H1 (cell line): ENCODE results near the gene POLE. TPM values are rescaled to one million over a fixed set of nuclear protein-coding genes. Genes with fewer than 3 reads are reported as not detected.

Source experiments
- CTCF ChIA-PET: fragments of 300-600 bp; sonication (Branson Sonifier 250); formaldehyde crosslinking; loops from one replicate; lab custom pipeline; 2021; ENCODE audit not compliant: partially characterized antibody; lab: Charles Lee
- POLR2A ChIA-PET: fragments of 300-600 bp; sonication (Branson Sonifier 250); formaldehyde crosslinking; loops from one replicate; lab custom pipeline; 2021; ENCODE audit warnings: inconsistent platforms; ENCODE audit not compliant: partially characterized antibody; lab: Charles Lee
- DNase-seq, 2 experiments: peaks; one replicate each; pipeline versions ENCODE4 v3.0.0 to v3.0.0-alpha.2; 2010 to 2022; ENCODE audit warnings: low spot score in 2 of 2, low read depth in 1 of 2, mixed read lengths in 1 of 2
- FAIRE-seq: peaks from 2 replicates; lab custom pipeline; 2011; peaks lifted over from hg19 to GRCh38; lab: Jason Lieb, UNC
- H2AFZ ChIP-seq: 2 replicates; pipeline ENCODE4 v1.8.1; 2012; ENCODE audit warnings: low read length, inconsistent platforms
- H2AK5ac ChIP-seq: 2 replicates; pipeline ENCODE4 v1.6.1; 2013; ENCODE audit warnings: low read depth, low read length
- H2BK120ac ChIP-seq: replicated peaks from 2 replicates; pipeline ENCODE3; 2013; ENCODE audit warnings: low read depth, low read length, inconsistent platforms
- H2BK12ac ChIP-seq: 2 replicates; pipeline ENCODE4 v1.6.1; 2013; ENCODE audit warnings: low read depth, low read length
- H2BK15ac ChIP-seq: 2 replicates; pipeline ENCODE4 v1.6.1; 2013; ENCODE audit warnings: low read length
- H2BK20ac ChIP-seq: 2 replicates; pipeline ENCODE4 v1.6.1; 2013; ENCODE audit warnings: low read length
- H2BK5ac ChIP-seq: 2 replicates; pipeline ENCODE4 v1.6.1; 2013; ENCODE audit warnings: low read depth, low read length
- H3K14ac ChIP-seq: 2 replicates; pipeline ENCODE4 v1.6.1; 2013; ENCODE audit warnings: inconsistent platforms; ENCODE audit not compliant: insufficient read length
- H3K18ac ChIP-seq: 2 replicates; pipeline ENCODE4 v1.6.1; 2013; ENCODE audit warnings: low read length; ENCODE audit errors: extremely low read depth
- H3K23ac ChIP-seq: 2 replicates; pipeline ENCODE4 v1.6.1; 2013; ENCODE audit warnings: inconsistent platforms; ENCODE audit not compliant: insufficient read length
- H3K23me2 ChIP-seq: 2 replicates; pipeline ENCODE4 v1.6.1; 2013; ENCODE audit warnings: low read depth, low read length
- H3K27ac ChIP-seq: 2 replicates; pipeline ENCODE4 v1.6.1; 2011; ENCODE audit warnings: low read depth, low read length, inconsistent platforms
- H3K27me3 ChIP-seq, 4 experiments: replicated peaks in 1 of 4; 1 replicate in 1 of 4; 2 replicates in 3 of 4; pipeline versions ENCODE4 v1.6.1 to v1.8.1; 2011 to 2013; ENCODE audit warnings: low read length in 3 of 4, mild to moderate bottlenecking in 3 of 4, inconsistent platforms in 2 of 4, mixed read lengths in 2 of 4, moderate library complexity in 1 of 4; ENCODE audit not compliant: control insufficient read depth in 3 of 4, insufficient read depth in 3 of 4; ENCODE audit errors: extremely low read depth in 1 of 4
- H3K36me3 ChIP-seq, 4 experiments: 2 replicates each; pipeline versions ENCODE4 v1.6.1 to v1.8.1; 2011 to 2013; ENCODE audit warnings: mild to moderate bottlenecking in 4 of 4, low read length in 3 of 4, moderate library complexity in 2 of 4, control low read depth in 1 of 4, inconsistent platforms in 1 of 4; ENCODE audit not compliant: insufficient read depth in 4 of 4, control insufficient read depth in 2 of 4
- H3K4ac ChIP-seq: replicated peaks from 2 replicates; pipeline ENCODE3; 2013; ENCODE audit warnings: low read length, low read depth, mixed read lengths, inconsistent platforms; ENCODE audit not compliant: insufficient read length
- H3K4me1 ChIP-seq, 4 experiments: replicated peaks in 1 of 4; 1 replicate in 1 of 4; 2 replicates in 3 of 4; pipeline versions ENCODE4 v1.6.1 to v1.8.1; 2011 to 2013; ENCODE audit warnings: low read length in 3 of 4, inconsistent platforms in 2 of 4, mixed read lengths in 1 of 4; ENCODE audit not compliant: insufficient read depth in 4 of 4, control insufficient read depth in 3 of 4
- H3K4me2 ChIP-seq, 2 experiments: 2 replicates each; pipeline versions ENCODE4 v1.6.1 to v1.8.1; 2011 to 2013; ENCODE audit warnings: low read depth in 2 of 2, low read length in 2 of 2, control low read depth in 1 of 2, inconsistent platforms in 1 of 2, mild to moderate bottlenecking in 1 of 2; ENCODE audit not compliant: insufficient read depth in 1 of 2
- H3K4me3 ChIP-seq, 4 experiments: fragments of 200-600, 300-600 bp in 1 of 4; sonication (generic), shearing (Covaris generic), sonication (Bioruptor Twin) in 1 of 4; 2 replicates each; pipeline versions ENCODE4 v1.5.1 to v1.8.1; 2011 to 2016; ENCODE audit warnings: low read length in 4 of 4, low read depth in 3 of 4, control low read depth in 2 of 4, inconsistent platforms in 2 of 4, mild to moderate bottlenecking in 2 of 4, mixed read lengths in 1 of 4, moderate library complexity in 1 of 4; ENCODE audit not compliant: insufficient read depth in 2 of 4; ENCODE audit errors: extremely low read depth in 1 of 4
- H3K56ac ChIP-seq: replicated peaks from 2 replicates; pipeline ENCODE3; 2013; ENCODE audit warnings: low read depth, mild to moderate bottlenecking, mixed read lengths, low read length, inconsistent platforms; ENCODE audit not compliant: insufficient read length
- H3K79me1 ChIP-seq: 2 replicates; pipeline ENCODE4 v1.6.1; 2013; ENCODE audit warnings: low read depth, low read length, control low read depth
- H3K79me2 ChIP-seq, 2 experiments: 2 replicates each; pipeline versions ENCODE4 v1.6.1 to v1.8.1; 2012 to 2013; ENCODE audit warnings: low read length in 2 of 2, mild to moderate bottlenecking in 2 of 2, inconsistent platforms in 1 of 2; ENCODE audit not compliant: insufficient read depth in 2 of 2, control insufficient read depth in 1 of 2
- H3K9ac ChIP-seq, 4 experiments: replicated peaks in 1 of 4; 1 replicate in 1 of 4; 2 replicates in 3 of 4; pipeline versions ENCODE4 v1.6.1 to v1.8.1; 2011 to 2013; ENCODE audit warnings: low read depth in 3 of 4, low read length in 3 of 4, control low read depth in 2 of 4, mild to moderate bottlenecking in 2 of 4, moderate library complexity in 2 of 4, inconsistent platforms in 1 of 4; ENCODE audit errors: extremely low read depth in 1 of 4
- H3K9me3 ChIP-seq, 2 experiments: 2 replicates each; pipeline versions ENCODE4 v1.6.1 to v1.8.1; 2012 to 2013; ENCODE audit warnings: mild to moderate bottlenecking in 2 of 2, moderate library complexity in 2 of 2, control low read depth in 1 of 2, inconsistent platforms in 1 of 2, low read depth in 1 of 2, low read length in 1 of 2, mixed read lengths in 1 of 2; ENCODE audit not compliant: insufficient read depth in 2 of 2
- H4K20me1 ChIP-seq, 2 experiments: replicated peaks in 1 of 2; 2 replicates each; pipeline versions ENCODE3 to v1.8.1; 2011 to 2013; ENCODE audit warnings: inconsistent platforms in 2 of 2, low read length in 2 of 2, mild to moderate bottlenecking in 1 of 2; ENCODE audit not compliant: insufficient read depth in 2 of 2, control insufficient read depth in 1 of 2
- H4K5ac ChIP-seq: 2 replicates; pipeline ENCODE4 v1.6.1; 2013; ENCODE audit warnings: low read length, low read depth, mixed read lengths, inconsistent platforms; ENCODE audit not compliant: insufficient read length
- H4K8ac ChIP-seq: 2 replicates; pipeline ENCODE4 v1.8.0; 2013; ENCODE audit warnings: mild to moderate bottlenecking, moderate library complexity, low read length, inconsistent platforms; ENCODE audit not compliant: insufficient read depth; ENCODE audit errors: extremely low read depth
- H4K91ac ChIP-seq: replicated peaks from 2 replicates; pipeline ENCODE3; 2013; ENCODE audit warnings: low read length, mixed read lengths, inconsistent platforms; ENCODE audit not compliant: insufficient read length
- BACH1 ChIP-seq: IDR thresholded peaks from 2 replicates; pipeline ENCODE4 v1.6.1; 2012; ENCODE audit warnings: low read length, improper control_type of control experiment
- CREB1 ChIP-seq: IDR thresholded peaks from 2 replicates; pipeline ENCODE4 v1.6.1; 2012; ENCODE audit warnings: inconsistent platforms
- MAFK ChIP-seq: IDR thresholded peaks from 2 replicates; pipeline ENCODE4 v1.6.1; 2012; ENCODE audit warnings: low read depth, mild to moderate bottlenecking, improper control_type of control experiment, low read length
- PHF8 ChIP-seq: fragments of 200-600 bp; sonication (generic); conservative IDR thresholded peaks from 2 replicates; pipeline ENCODE4 v1.7.1; 2012; ENCODE audit warnings: low read depth, mild to moderate bottlenecking, inconsistent platforms, low read length, moderate library complexity
- RFX5 ChIP-seq: IDR thresholded peaks from 2 replicates; pipeline ENCODE4 v1.6.1; 2011; ENCODE audit warnings: low read depth, low read length, improper control_type of control experiment, borderline replicate concordance
- SIN3A ChIP-seq, 2 experiments: IDR thresholded peaks in 1 of 2; conservative IDR thresholded peaks in 1 of 2; 2 replicates each; pipeline ENCODE4 v1.6.1; 2011 to 2012; ENCODE audit warnings: low read length in 2 of 2, improper control_type of control experiment in 1 of 2, low read depth in 1 of 2, mild to moderate bottlenecking in 1 of 2
- WGBS, 2 experiments: shearing (Covaris generic) in 1 of 2; methylation state at CpG; one replicate each; pipeline versions ENCODE4 v1.1.6 to v1.1.7; 2013 to 2015; ENCODE audit warnings: low lambda C conversion rate in 2 of 2, mixed read lengths in 2 of 2, inconsistent platforms in 1 of 2, low coverage in 1 of 2, missing lambda C conversion rate in 1 of 2; ENCODE audit not compliant: insufficient replicate concordance in 2 of 2, insufficient coverage in 1 of 2, insufficient read length in 1 of 2; ENCODE audit errors: extremely low coverage in 1 of 2, missing lambda C conversion rate in 1 of 2; 5-methylcytosine and 5-hydroxymethylcytosine counted together
- polyA plus RNA-seq, 7 experiments: library from polyadenylated mRNA; depleted of rRNA in 3 of 7; stranded (reverse) in 5 of 7; unstranded in 2 of 7; fragments of >200 nt in 5 of 7; fragments of 200-250 nt in 2 of 7; gene quantifications; 1 replicate in 5 of 7; 2 replicates in 1 of 7; 4 replicates in 1 of 7; pipeline versions ENCODE4 v1.2.1 to v1.2.3, GENCODE V29; 2011 to 2013; ENCODE audit warnings: missing spikeins in 2 of 7, mixed read lengths in 2 of 7
- total RNA-seq: library from RNA; stranded (reverse); fragmentation: NEBNext Ultra II Directional; extraction: Animal tissue kit (Norgen Biotek cat#: 25700); gene quantifications from 2 replicates; pipeline ENCODE4 v1.2.1, GENCODE V29; 2021
- TF ChIP-seq, protein P1 (sequence below): IDR thresholded peaks from 2 replicates; pipeline ENCODE4 v1.6.1; 2012; ENCODE audit warnings: inconsistent platforms
- TF ChIP-seq, protein P2 (sequence below): IDR thresholded peaks from 2 replicates; pipeline ENCODE4 v1.6.1; 2012; ENCODE audit warnings: inconsistent platforms

POLE gene
- total and polyA plus RNA-seq, 2 of the 8 experiments (the other 6 are each of a cell fraction or from before 2014, with no cell fraction given): 59.7 to 115 TPM

DNA sequence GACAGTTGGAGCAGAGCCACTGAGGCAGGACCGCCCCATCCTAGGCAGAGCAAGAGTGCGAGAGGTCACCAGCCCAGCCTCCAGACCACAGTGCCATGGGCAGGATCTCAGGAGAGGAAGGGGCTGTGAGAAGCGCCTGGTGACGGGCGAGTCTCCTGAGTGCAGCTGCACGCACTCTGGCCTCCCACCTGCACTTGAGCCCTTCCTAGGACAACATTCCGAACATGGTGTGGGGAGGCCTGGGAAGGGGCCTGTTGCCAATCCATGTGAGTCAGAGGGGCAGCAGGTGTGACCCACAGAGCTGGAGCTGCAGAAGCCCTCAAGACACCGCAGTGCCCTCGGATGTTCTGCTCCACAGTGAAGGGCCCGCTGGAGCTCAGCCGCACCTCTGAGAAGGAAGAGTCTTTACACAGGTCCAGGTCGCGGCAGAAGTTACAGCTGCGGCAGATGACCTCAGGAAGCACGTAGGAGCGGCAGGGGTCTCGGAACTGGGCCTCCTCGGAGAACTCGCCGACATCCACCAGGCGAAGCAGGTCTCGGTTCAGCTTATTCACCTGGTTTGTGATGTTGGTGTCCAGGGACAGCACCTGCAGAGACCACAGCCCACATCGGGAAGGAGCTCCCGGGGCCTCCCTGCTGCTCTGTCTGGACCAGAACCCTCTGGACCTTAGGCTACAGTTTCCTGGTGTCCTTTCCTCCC is 61.3 kb downstream of the POLE start:
- no peak overlapping the region for H3K14ac ChIP-seq
- no peak overlapping the region for H2BK120ac ChIP-seq
- 94% methylated on average over 24 of the region's 24 CpGs; no CpG with 5 or more reads in 1 of the 2 experiments for WGBS, 2 experiments
- no peak overlapping the region for H3K9ac ChIP-seq
- no peaks in the 10 kb centered on the region for H3K9me3 ChIP-seq
- POLR2A ChIA-PET: interaction anchor here (0.8 to 0.9 kb wide), 2 partner anchors 15 to 19 kb away, joined by 3 to 5 read pairs; no protein-coding TSS in a partner anchor
- no peaks in the 10 kb centered on the region for H3K23me2 ChIP-seq
- no peak overlapping the region for H2BK20ac ChIP-seq
- FAIRE-seq: no peak
- H3K56ac ChIP-seq: no peak overlapping the region
- peaks cover 18 to 50% (median 35%) of the 10 kb centered on the region in 4 experiments; a peak in 7 of 8 replicates for H3K36me3 ChIP-seq
- no peak overlapping the region for H4K8ac ChIP-seq
- H3K18ac ChIP-seq: no peak overlapping the region
- H3K79me2 ChIP-seq: no peaks in the 10 kb centered on the region
- no peak overlapping the region for H3K27ac ChIP-seq
- H2BK15ac ChIP-seq: no peak overlapping the region
- no peak overlapping the region for H3K4ac ChIP-seq
- H2BK12ac ChIP-seq: no peak overlapping the region
- TF ChIP-seq MAFK (no peak), BACH1 (no peak), SIN3A (conservative IDR thresholded peaks at IDR 0.05 in 1 of 2, IDR thresholded peaks at IDR 0.05 in 1 of 2; ENCODE audit: low read depth in 1 of 2, low read length in 2 of 2) (no peak), RFX5 (no peak), PHF8 (no peak), CREB1 (no peak)
- TF ChIP-seq, protein P1, sequence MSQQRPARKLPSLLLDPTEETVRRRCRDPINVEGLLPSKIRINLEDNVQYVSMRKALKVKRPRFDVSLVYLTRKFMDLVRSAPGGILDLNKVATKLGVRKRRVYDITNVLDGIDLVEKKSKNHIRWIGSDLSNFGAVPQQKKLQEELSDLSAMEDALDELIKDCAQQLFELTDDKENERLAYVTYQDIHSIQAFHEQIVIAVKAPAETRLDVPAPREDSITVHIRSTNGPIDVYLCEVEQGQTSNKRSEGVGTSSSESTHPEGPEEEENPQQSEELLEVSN: no peak
- TF ChIP-seq, protein P2, sequence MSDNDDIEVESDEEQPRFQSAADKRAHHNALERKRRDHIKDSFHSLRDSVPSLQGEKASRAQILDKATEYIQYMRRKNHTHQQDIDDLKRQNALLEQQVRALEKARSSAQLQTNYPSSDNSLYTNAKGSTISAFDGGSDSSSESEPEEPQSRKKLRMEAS: no peak
- H4K5ac ChIP-seq: no peak overlapping the region
- no peak overlapping the region for H2AFZ ChIP-seq
- no peaks in the 10 kb centered on the region; the same call in 1 of the 2 replicates for H3K79me1 ChIP-seq
- H2BK5ac ChIP-seq: no peak overlapping the region; the same call in 1 of the 2 replicates
- peaks cover 7 to 12% of the 10 kb centered on the region in 2 experiments for H4K20me1 ChIP-seq
- H3K27me3 ChIP-seq: no peaks in the 10 kb centered on the region
- no peak overlapping the region for H2AK5ac ChIP-seq
- H3K4me2 ChIP-seq: no peak overlapping the region
- CTCF ChIA-PET: interaction anchor here (0.9 to 2.0 kb wide), 4 partner anchors 8 to 220 kb away, joined by 3 to 6 read pairs (median 5); no protein-coding TSS in a partner anchor
- H3K4me1 ChIP-seq: no peaks in the 10 kb centered on the region; a peak in 1 of 7 replicates
- H3K4me3 ChIP-seq: no peak overlapping the region
- H4K91ac ChIP-seq: no peak overlapping the region
- no peak for DNase-seq
- no peak overlapping the region for H3K23ac ChIP-seq
